ENCODE results near the gene MTR. TPM values are rescaled to one million over a fixed set of nuclear protein-coding genes. Genes with fewer than 3 reads are reported as not detected.
A peak's percentile ranks its signal among the peaks of the same experiment; 100 is the strongest.

Gene MTR
- total RNA-seq, 4 donors from 2014 or later, result 9.6 to 33.0 (median 24.8) TPM

DNA sequence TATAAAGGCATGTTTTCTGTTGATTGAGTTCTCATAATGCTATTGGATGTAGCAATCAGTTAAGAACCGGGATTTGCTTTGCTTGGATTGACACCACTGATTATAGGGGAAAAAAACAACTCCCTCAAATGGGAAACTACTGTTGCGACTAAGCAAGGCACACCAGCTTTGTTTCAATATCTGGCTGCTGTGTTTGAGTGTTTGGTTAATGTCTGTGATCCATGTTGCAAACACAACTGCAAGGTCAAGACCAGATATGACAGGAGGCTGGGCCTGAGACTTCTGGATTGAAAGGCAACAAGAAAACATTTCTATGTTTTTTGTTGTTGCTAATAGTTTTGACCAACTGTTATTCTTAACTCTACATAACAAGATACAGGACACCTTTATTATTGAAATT is 50.7 kb downstream of the MTR start:
- H3K4me1 ChIP-seq, result no peaks in the 10 kb centered on the region
- DNase-seq, result no peak
- H3K36me3 ChIP-seq, result peaks cover 0 to 28% (median 0%) of the 10 kb centered on the region in 3 donors
- TF ChIP-seq, protein P1, sequence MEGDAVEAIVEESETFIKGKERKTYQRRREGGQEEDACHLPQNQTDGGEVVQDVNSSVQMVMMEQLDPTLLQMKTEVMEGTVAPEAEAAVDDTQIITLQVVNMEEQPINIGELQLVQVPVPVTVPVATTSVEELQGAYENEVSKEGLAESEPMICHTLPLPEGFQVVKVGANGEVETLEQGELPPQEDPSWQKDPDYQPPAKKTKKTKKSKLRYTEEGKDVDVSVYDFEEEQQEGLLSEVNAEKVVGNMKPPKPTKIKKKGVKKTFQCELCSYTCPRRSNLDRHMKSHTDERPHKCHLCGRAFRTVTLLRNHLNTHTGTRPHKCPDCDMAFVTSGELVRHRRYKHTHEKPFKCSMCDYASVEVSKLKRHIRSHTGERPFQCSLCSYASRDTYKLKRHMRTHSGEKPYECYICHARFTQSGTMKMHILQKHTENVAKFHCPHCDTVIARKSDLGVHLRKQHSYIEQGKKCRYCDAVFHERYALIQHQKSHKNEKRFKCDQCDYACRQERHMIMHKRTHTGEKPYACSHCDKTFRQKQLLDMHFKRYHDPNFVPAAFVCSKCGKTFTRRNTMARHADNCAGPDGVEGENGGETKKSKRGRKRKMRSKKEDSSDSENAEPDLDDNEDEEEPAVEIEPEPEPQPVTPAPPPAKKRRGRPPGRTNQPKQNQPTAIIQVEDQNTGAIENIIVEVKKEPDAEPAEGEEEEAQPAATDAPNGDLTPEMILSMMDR (IDR thresholded peaks at IDR 0.05), result no peak
- TF ChIP-seq POLR2A (IDR thresholded peaks at IDR 0.05), result no peak
- H3K27ac ChIP-seq, result no peak overlapping the region
- no peak overlapping the region for H3K4me3 ChIP-seq
- H3K27me3 ChIP-seq, result no peaks in the 10 kb centered on the region
- H3K9me3 ChIP-seq, result no peaks in the 10 kb centered on the region

DNA sequence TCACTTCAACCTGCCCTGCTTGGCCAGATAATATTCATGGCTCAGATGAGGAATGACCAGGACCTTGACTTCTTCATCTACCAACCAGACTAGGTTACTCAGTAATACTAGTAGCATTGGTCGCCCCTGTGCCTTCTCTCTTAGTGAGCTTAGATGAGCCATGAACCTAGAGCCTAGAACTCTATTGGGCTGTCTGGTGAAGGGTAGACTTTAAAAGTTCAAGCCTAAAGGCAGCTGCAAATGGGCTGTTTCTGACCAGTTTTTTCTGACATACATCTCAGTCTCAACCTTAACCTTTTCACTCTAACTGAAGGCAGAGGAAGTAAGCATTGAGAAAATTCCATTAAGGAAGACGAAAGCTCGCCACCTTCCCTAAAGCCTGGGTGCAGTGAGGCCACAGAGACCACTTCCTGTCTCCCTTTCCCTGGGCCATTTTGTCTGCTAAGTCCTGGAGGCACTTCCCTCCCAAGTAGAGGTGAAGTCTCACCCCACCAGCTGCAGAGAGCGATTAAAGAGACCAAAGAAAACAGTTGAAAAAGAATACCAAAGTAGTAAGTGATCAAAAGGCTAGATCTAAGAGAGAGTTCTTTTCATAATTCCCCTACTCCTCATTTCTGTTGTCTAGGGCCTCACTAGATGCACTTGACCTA is 53.3 kb downstream of the MTR start:
- TF ChIP-seq POLR2A (IDR thresholded peaks at IDR 0.05), result no peak
- TF ChIP-seq, protein P1 (IDR thresholded peaks at IDR 0.05), result no peak
- H3K4me3 ChIP-seq, result no peak overlapping the region
- no peak for DNase-seq
- peaks cover 0 to 30% (median 0%) of the 10 kb centered on the region in 3 donors for H3K36me3 ChIP-seq
- H3K4me1 ChIP-seq, result no peaks in the 10 kb centered on the region
- no peak overlapping the region for H3K27ac ChIP-seq
- no peaks in the 10 kb centered on the region for H3K9me3 ChIP-seq
- H3K27me3 ChIP-seq, result no peaks in the 10 kb centered on the region

DNA sequence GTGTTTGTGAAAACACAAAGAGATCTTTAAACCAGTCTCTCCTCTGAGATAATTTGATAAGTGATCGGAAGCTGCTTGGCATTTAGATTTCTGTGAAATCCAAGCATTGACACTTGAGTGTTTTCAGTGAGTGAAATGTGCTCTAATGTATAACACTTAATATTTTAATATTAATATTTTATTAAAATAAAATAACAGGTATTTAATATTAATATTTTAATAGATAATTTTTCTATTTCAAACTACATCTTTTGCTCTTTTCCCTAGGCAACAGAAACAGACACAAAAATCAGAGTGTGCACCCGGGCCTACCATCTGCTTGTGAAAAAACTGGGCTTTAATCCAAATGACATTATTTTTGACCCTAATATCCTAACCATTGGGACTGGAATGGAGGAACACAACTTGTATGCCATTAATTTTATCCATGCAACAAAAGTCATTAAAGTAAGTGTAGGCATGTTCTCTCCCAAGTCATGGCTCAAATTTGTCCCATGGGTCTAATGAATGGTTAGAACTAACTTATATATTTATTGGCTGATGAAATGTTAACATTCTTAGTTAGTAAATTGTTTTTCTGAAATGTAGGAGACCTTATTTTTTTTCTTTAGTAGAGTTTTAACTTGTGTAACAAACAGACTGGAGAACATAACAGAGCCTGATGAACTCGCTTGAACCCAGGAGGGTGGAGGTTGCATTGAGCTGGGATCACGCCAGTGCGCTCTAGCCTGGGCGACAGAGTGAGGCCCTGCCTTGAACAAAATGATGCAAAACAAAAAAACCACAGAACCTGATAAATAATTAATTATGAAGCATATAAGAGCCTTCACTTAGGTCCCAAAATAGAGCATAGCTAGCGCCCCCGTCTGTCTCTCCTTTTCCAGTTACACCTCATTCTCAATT is 55.2 kb downstream of the MTR start:
- Histone ChIP-seq H3K4me3 (no peak overlapping the region), H3K27ac (no peak overlapping the region), H3K4me1 (no peaks in the 10 kb centered on the region), H3K36me3 (peaks cover 0 to 49% (median 0%) of the 10 kb centered on the region in 3 donors), H3K27me3 (no peaks in the 10 kb centered on the region), H3K9me3 (no peaks in the 10 kb centered on the region)
- DNase-seq, result no peak
- TF ChIP-seq POLR2A (IDR thresholded peaks at IDR 0.05), result no peak
- TF ChIP-seq, protein P1 (IDR thresholded peaks at IDR 0.05), result no peak

DNA sequence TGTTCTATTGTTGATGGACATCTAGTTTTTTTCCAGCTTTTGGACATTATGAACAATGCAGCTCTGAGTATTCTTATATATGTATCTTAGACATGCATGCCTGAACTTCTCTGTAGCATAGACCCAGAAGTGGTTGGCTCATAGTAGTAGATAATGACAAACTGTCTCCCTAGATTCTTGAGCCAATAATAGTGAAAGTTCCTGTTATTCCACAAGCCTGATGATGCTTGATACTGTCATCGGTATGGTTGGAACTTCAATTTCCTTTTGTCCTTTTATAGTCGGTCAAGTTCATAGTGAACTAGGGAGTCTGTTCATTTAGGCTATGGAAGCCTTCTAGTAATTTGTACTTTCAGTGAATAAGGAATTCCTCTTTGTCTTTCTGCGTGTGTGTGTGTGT is 56.8 kb downstream of the MTR start:
- H3K27me3 ChIP-seq, result no peaks in the 10 kb centered on the region
- DNase-seq, result no peak
- no peak overlapping the region for H3K4me3 ChIP-seq
- no peak overlapping the region for H3K27ac ChIP-seq
- H3K9me3 ChIP-seq, result no peaks in the 10 kb centered on the region
- TF ChIP-seq POLR2A (IDR thresholded peaks at IDR 0.05), result no peak
- TF ChIP-seq, protein P1 (IDR thresholded peaks at IDR 0.05), result no peak
- peaks cover 0 to 55% (median 0%) of the 10 kb centered on the region in 3 donors for H3K36me3 ChIP-seq
- H3K4me1 ChIP-seq, result no peaks in the 10 kb centered on the region

DNA sequence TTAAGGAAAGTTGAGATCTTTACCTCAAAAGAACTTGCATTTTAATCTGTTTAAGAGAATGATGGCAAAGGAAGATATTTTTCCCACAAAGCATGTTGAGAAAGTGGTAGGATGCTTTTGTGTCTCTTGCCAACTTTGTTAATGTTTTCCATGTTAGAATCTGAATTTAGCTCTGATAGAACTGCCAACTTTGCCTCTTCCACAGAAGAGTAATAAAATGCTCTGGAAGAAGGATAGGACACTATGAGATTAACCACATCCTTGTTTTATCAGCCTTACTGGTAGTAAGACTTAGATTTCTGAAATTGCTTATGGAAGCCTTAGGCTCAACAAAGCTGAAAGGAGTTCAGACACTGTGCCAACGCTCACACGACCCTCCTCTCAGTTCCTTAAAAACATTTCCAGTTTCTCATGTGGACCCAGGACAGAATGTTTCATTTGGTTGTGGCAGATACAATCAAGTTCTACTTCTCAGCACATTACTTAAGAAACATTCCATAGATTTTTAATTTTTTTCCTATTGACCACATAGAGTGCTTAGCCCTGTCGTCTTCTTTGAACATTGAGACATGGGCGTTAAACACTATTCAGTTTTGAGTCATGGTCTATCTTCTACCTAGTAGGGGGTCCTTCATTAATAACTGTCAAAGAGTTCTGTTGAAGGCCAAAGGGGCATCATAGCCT is 59.0 kb downstream of the MTR start:
- Histone ChIP-seq H3K36me3 (peaks cover 0 to 59% (median 0%) of the 10 kb centered on the region in 3 donors), H3K27me3 (no peaks in the 10 kb centered on the region), H3K4me3 (no peak overlapping the region), H3K4me1 (no peaks in the 10 kb centered on the region), H3K9me3 (no peaks in the 10 kb centered on the region), H3K27ac (peak overlapping the region in 1 of 4 donors; percentile 1)
- TF ChIP-seq, protein P1 (IDR thresholded peaks at IDR 0.05), result no peak
- no peak for TF ChIP-seq POLR2A (IDR thresholded peaks at IDR 0.05)
- no peak for DNase-seq

All from Peyer's patch (tissue), 4 donors.